ENCODE measurements around the gene EMC9. TPM values are rescaled to one million over a fixed set of nuclear protein-coding genes. Genes with fewer than 3 reads are reported as not detected.

Gene EMC9
- total and polyA plus RNA-seq, 2 of the 8 experiments (the other 6 are each of a cell fraction or from before 2014, with no cell fraction given): 38.4 to 47.2 TPM

- TF ChIP-seq KDM1A (IDR thresholded peaks at IDR 0.05; ENCODE audit: borderline replicate concordance, low read length) (no peak), SP1 (IDR thresholded peaks at IDR 0.05; ENCODE audit: low read depth, low read length) (no peak; the same call in 1 of the 2 replicates), BRCA1 (IDR thresholded peaks at IDR 0.05; ENCODE audit: low read depth, low read length) (no peak), SIX5 (IDR thresholded peaks at IDR 0.05; ENCODE audit: low read depth, low read length) (no peak), BACH1 (IDR thresholded peaks at IDR 0.05; ENCODE audit: low read length) (peak; percentile 15), GABPA (IDR thresholded peaks at IDR 0.05; ENCODE audit: borderline replicate concordance, insufficient read depth, low read length) (no peak), TBP (IDR thresholded peaks at IDR 0.05; ENCODE audit: low read depth, low read length) (peak; percentile 81), CEBPB (IDR thresholded peaks at IDR 0.05; ENCODE audit: low read depth, low read length) (no peak), TCF12 (IDR thresholded peaks at IDR 0.05; ENCODE audit: low read depth, low read length) (no peak), POLR2AphosphoS5 (IDR thresholded peaks at IDR 0.05; ENCODE audit: low read depth, low read length) (peak; percentile 34; the same call in 1 of the 2 replicates), SP4 (IDR thresholded peaks at IDR 0.05; ENCODE audit: low read length) (0 out of 2 replicates have a peak, but pooled peaks have one; percentile 23), TAF7 (optimal IDR thresholded peaks at IDR 0.05; ENCODE audit: borderline replicate concordance, low read depth, low read length) (no peak), SIN3A (conservative IDR thresholded peaks at IDR 0.05 in 1 of 2, IDR thresholded peaks at IDR 0.05 in 1 of 2; ENCODE audit: low read depth in 1 of 2, low read length in 2 of 2) (peak in 1 of 2 experiments; percentile 22; a peak in 1 of 4 replicates), USF2 (IDR thresholded peaks at IDR 0.05; ENCODE audit: low read length) (no peak), CHD1 (IDR thresholded peaks at IDR 0.05; ENCODE audit: low read depth, low read length) (no peak), SAP30 (IDR thresholded peaks at IDR 0.05; ENCODE audit: insufficient read depth, insufficient replicate concordance, low read length) (no peak), CREB1 (IDR thresholded peaks at IDR 0.05) (no peak), KDM5A (IDR thresholded peaks at IDR 0.05; ENCODE audit: low read length) (no peak), SUZ12 (IDR thresholded peaks at IDR 0.05; ENCODE audit: low read length) (no peak), CBX5 (IDR thresholded peaks at IDR 0.05; ENCODE audit: low read depth, low read length) (no peak)
- TF ChIP-seq, protein P1, sequence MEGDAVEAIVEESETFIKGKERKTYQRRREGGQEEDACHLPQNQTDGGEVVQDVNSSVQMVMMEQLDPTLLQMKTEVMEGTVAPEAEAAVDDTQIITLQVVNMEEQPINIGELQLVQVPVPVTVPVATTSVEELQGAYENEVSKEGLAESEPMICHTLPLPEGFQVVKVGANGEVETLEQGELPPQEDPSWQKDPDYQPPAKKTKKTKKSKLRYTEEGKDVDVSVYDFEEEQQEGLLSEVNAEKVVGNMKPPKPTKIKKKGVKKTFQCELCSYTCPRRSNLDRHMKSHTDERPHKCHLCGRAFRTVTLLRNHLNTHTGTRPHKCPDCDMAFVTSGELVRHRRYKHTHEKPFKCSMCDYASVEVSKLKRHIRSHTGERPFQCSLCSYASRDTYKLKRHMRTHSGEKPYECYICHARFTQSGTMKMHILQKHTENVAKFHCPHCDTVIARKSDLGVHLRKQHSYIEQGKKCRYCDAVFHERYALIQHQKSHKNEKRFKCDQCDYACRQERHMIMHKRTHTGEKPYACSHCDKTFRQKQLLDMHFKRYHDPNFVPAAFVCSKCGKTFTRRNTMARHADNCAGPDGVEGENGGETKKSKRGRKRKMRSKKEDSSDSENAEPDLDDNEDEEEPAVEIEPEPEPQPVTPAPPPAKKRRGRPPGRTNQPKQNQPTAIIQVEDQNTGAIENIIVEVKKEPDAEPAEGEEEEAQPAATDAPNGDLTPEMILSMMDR (IDR thresholded peaks at IDR 0.05; ENCODE audit: control extremely low read depth in 1 of 3, insufficient read depth in 1 of 3, low read depth in 1 of 3, low read length in 3 of 3): no peak
Measured at GRCh38 chr14:24135834-24136683, 5.3 kb downstream of the EMC9 start, which contains the start of gene PSME1 (continued).

Data from H1 (cell line).